C1 segment of cervical spinal cord (tissue), 14 donors: ENCODE data around the gene SDHAF1.
"Not testable (repeated sequence)": the region's sequence is repeated elsewhere in the genome, so short reads cannot be mapped to it uniquely, and the experiment has no call there.

Experiments
- DNase-seq, 14 donors: peaks; one replicate each; lab custom pipeline; 2025; lab: John Stamatoyannopoulos, UW

The SDHAF1 gene

GRCh38 chr19:36014012-36014924, 19.3 kb downstream of the SDHAF1 start, which contains the start of gene ALKBH6:
ALKBH6 (minus strand) TSS chr19:36014213; CDS start chr19:36013397, 816 bp downstream.
- DNase-seq, result peak; percentile 84 to 99 (median 96)

DNA sequence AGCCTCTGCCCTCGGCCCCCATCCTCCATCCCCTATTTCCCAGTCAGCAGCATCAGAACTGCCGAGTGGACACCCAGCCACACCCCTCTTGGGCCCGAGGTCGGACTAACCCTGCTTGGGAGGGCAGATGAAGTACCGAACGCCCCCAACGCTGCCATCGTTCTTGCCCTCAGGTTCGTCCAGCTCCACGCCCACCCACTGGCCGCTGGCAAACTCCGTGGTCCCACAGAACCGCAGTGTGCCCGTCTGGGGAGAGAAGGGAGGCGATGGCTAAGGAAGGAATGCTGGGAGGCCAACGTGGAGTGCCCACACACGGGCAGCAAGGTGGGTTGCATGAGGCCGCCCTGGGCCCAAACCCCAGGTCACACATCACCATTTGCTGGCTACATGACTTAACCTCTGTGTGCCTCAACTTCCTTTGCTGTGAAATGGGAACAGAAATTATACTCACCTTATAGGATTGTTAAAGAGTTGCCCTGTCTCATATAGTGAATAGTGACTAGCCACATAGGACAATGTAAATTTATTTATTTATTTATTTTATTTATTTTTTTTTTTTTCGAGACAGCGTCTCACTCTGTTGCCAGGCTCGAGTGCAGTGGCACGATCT, 24.2 kb downstream of the SDHAF1 start:
- no peak for DNase-seq

GRCh38 chr19:36023432-36023831, 28.4 kb downstream of the SDHAF1 start:
- no peak for DNase-seq

GRCh38 chr19:36025541-36025940, 30.6 kb downstream of the SDHAF1 start:
- no peak for DNase-seq

DNA sequence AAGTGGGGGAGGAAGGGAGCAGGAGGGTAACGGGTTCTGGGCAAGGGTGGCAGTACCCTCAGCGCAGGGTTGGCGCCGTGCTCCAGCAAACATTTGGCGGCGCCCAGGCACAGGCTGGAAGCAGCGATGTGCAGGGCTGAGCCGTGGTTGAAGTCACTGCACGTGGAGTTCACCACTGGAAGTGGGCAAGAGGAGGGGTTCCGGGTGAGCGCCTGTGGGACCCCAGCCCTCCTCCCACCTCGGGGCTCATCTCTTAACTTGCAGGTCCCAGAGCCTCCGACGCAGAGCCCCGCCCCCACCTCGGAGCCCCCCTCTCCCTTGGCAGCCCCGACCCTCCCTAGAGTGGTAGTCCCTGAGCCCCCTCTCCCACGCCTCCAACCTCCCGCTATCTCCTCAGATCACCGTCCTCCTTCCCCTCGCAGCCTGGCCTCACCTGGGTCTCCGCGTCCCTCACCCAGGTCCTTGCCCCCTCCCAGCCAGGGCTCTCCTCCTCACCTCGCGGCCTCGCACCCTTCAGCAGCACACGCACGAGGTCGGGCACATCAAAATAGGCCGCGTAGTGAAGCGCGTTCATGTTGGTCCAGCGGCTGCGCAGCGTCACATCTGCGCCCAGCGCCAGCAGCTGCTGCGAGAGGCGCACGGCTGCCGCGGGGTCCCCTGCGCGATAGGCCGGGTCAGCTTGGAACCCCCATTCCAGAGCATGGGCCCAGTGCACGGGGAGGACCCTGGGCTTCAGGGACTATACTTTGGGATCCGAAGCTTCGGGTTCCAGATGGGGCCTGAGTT, 31.3 kb downstream of the SDHAF1 start:
- no peak for DNase-seq

DNA sequence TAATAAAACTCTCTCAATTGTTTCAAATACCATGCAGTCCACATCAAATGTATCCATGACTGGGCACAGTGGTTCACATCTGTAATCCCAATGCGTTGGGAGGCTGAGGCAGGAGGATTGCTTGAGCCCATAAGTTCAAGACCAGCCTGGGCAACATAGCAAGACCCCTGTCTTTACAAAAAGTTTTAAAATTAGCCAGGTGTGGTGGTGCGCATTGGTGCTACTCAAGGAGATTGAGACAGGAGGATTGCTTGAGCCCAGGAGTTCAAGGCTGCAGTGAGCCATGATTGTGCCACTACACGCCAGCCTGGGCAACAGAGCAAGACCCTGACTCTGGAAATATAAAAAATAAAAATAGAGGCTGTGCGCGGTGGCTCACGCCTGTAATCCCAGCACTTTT, 32.7 kb downstream of the SDHAF1 start:
- no peak for DNase-seq

GRCh38 chr19:36028313-36029041, 33.5 kb downstream of the SDHAF1 start:
- DNase-seq, result peak in 1 of 14 donors; percentile 6

DNA sequence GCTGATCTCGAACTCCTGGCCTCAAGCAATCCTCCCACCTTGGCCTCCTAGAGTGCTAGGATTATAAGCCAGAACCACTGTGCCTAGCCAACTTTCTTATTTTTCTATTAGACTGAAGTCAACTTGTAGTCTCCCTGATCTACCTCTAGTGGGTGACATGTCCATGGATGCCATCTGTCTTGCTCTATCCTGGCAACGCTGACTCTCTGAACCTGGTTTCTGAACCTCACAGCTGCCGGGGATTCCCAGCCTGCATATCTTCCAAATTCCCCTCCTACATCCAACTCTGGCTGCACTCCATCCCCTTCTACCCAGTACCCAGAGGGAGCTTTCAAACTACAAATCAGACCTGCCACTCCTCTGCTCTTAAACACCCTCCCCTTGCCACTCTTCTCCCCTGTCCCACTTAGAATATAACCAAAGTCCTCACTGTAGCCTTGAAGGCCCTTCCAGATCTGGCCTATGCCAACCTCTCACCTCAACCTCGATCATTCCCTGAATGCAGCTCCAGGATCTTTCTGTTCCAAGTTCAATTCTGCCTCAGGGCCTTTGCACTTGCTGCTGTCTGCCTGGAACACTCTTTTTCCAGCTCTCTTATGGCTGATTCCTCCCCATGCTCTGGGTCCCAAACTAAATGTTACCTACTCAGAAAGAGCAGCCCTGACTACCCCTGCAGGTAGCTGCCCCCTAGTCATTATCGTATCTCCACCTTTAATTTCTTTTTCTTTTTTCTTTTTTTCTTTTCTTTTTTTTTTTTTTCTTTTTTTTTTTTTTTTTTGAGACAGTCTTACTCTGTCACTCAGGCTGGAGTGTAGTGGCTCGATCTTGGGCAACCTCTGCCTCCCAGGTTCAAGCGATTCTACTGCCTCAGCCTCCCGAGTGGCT, 35.5 kb downstream of the SDHAF1 start:
- peak in 1 of 14 donors; percentile 46 for DNase-seq

- no peak for DNase-seq
These were observed 36.3 kb downstream of the SDHAF1 start for GRCh38 chr19:36031308-36031707.

- peak in 13 of 14 donors; percentile 31 to 85 (median 70) for DNase-seq
These were observed 37.5 kb downstream of the SDHAF1 start, which contains the start of gene CLIP3 for GRCh38 chr19:36032251-36033104. CLIP3 (minus strand) TSS chr19:36032873; CDS start chr19:36032357, 516 bp downstream.

- no peak for DNase-seq
These were observed 45.5 kb downstream of the SDHAF1 start for GRCh38 chr19:36040495-36040894.

DNA sequence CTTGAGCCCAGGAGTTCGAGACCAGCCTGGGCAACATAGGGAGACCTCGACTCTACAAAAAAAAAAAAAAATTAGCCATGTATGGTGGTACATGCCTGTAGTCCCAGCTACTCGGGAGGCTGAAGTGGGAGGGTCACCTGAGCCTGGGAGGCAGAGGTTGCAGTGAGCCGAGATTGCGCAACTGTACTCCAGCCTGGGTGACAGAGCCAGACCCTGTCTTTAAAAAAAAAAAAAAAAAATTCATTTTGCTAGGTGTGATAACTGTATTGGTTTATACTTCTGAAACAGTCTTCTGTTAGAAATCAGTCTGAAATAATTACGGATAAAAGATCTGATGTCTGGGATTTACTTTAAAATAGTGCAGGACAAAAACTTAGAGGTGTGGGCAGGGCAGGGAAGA, 46.1 kb downstream of the SDHAF1 start:
- not testable (repeated sequence) for DNase-seq

DNA sequence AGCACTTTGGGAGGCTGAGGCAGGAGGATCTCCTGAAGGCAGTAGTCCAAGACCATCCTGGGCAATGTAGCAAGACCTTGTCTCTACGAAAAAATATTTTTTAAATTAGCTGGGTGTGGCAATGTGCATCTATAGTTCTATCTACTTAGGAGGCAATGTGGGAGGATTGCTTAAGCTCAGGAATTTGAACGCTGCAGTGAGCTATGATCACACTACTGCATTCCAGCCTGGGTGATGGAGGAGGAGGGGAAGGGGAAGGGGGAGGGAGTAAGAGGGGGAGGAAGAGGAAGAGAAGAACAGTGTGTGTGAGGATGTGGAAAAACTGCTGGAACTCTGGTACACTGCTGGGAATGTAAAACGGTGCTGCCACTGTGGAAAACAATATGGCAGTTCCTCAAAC, 46.8 kb downstream of the SDHAF1 start:
- no peak for DNase-seq

- DNase-seq, result peak in 2 of 14 donors; percentile 4 to 9
These were observed 49.0 kb downstream of the SDHAF1 start for GRCh38 chr19:36043952-36044351.
